ENCODE data around the gene PDZRN3.

The PDZRN3 gene

DNA sequence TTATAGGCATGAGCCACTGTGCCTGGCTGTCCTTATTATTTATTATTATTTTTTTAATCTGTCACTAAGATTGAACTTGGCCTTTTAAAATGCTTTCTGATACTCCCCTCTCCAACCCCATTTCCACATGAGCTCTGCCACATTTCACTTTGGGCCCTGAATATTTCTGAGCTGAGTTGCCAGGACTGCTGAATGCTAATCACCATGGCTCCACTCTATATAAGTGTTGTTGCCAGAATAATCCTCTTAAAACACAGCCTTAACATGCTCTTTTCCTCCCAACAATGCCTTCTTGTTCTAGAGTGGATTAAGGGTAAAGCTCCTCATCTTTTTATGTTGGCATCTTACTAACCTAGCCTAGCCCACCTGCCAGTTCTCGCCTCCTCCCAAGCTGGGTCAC is 124.4 kb downstream of the PDZRN3 start:
- Histone ChIP-seq H3K4me1 (no peaks in the 10 kb centered on the region; the same call in 1 of the 2 replicates), H3K36me3 (no peaks in the 10 kb centered on the region), H3K27me3 (no peaks in the 10 kb centered on the region), H3K4me3 (ENCODE audit: low read depth, low read length) (no peak overlapping the region), H3K9me3 (no peaks in the 10 kb centered on the region)
- TF ChIP-seq CTCF (IDR thresholded peaks at IDR 0.05; ENCODE audit: low read depth, low read length): no peak
- DNase-seq: no peak

DNA sequence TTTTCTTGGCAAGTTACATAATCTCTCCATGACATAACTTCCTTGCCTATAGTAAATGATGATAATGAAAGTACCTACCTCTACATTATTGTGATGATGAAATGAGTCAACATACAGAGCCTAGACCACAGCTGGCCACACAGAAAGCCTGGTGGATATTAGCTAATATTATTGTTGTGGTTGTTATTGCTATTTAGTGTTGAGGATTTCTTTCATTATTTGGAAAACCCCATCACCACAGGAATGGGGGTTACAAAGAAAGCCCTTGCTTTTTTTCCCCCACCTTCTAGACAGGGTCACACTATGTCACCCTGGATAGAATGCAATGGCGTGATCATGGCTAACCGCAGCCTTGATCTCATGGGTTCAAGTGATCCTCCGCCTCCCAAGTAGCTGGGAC is 125.0 kb downstream of the PDZRN3 start:
- TF ChIP-seq CTCF (IDR thresholded peaks at IDR 0.05; ENCODE audit: low read depth, low read length): no peak
- Histone ChIP-seq H3K9me3 (no peaks in the 10 kb centered on the region), H3K27me3 (no peaks in the 10 kb centered on the region), H3K36me3 (no peaks in the 10 kb centered on the region), H3K4me1 (no peaks in the 10 kb centered on the region; the same call in 1 of the 2 replicates), H3K4me3 (ENCODE audit: low read depth, low read length) (no peak overlapping the region)
- no peak for DNase-seq

GRCh38 chr3:73498764-73499622 is 125.7 kb downstream of the PDZRN3 start:
- TF ChIP-seq CTCF (IDR thresholded peaks at IDR 0.05; ENCODE audit: low read depth, low read length): no peak
- no peaks in the 10 kb centered on the region for H3K36me3 ChIP-seq
- no peaks in the 10 kb centered on the region for H3K9me3 ChIP-seq
- DNase-seq: no peak
- H3K4me1 ChIP-seq: no peaks in the 10 kb centered on the region; the same call in 1 of the 2 replicates
- no peak overlapping the region for H3K4me3 ChIP-seq (ENCODE audit: low read depth, low read length)
- H3K27me3 ChIP-seq: no peaks in the 10 kb centered on the region

GRCh38 chr3:73497646-73498406 is 126.9 kb downstream of the PDZRN3 start:
- Histone ChIP-seq H3K9me3 (no peaks in the 10 kb centered on the region), H3K27me3 (no peaks in the 10 kb centered on the region), H3K4me3 (ENCODE audit: low read depth, low read length) (no peak overlapping the region), H3K4me1 (no peaks in the 10 kb centered on the region; the same call in 1 of the 2 replicates), H3K36me3 (no peaks in the 10 kb centered on the region)
- TF ChIP-seq CTCF (IDR thresholded peaks at IDR 0.05; ENCODE audit: low read depth, low read length): no peak
- DNase-seq: no peak

GRCh38 chr3:73493543-73494308 is 131.0 kb downstream of the PDZRN3 start:
- Histone ChIP-seq H3K27me3 (no peaks in the 10 kb centered on the region), H3K4me1 (no peaks in the 10 kb centered on the region; the same call in 1 of the 2 replicates), H3K36me3 (no peaks in the 10 kb centered on the region), H3K4me3 (ENCODE audit: low read depth, low read length) (no peak overlapping the region), H3K9me3 (no peaks in the 10 kb centered on the region)
- no peak for DNase-seq
- no peak for TF ChIP-seq CTCF (IDR thresholded peaks at IDR 0.05; ENCODE audit: low read depth, low read length)

Measured in BE2C (cell line).